Activated CD4-positive, alpha-beta T cell treated with anti-CD3 and anti-CD28 coated beads for 36 hours (primary cell): ENCODE results near the gene HOXB7. TPM values are rescaled to one million over a fixed set of nuclear protein-coding genes. Genes with fewer than 3 reads are reported as not detected.
A peak's percentile ranks its signal among the peaks of the same experiment; 100 is the strongest.

Source experiments
- ATAC-seq: fragments of 200-7000 bp; cut with Tn5 transposase; one replicate; pipeline ENCODE4 v1.10.0; 2021; ENCODE audit warnings: mild to moderate bottlenecking, moderate library complexity
- CTCF ChIA-PET: fragments of 350-600 bp; sonication (Branson Sonifier 250); formaldehyde crosslinking; loops from one replicate; lab custom pipeline; 2021; ENCODE audit warnings: antibody characterized with exemption; lab: Charles Lee
- POLR2A ChIA-PET: fragments of 350-600 bp; sonication (Branson Sonifier 250); formaldehyde crosslinking; loops from one replicate; lab custom pipeline; 2021; ENCODE audit warnings: antibody characterized with exemption, inconsistent platforms; lab: Charles Lee
- DNase-seq: peaks from one replicate; pipeline ENCODE4 v3.0.0-alpha.2; 2020
- H3K27ac Mint-ChIP-seq: one replicate; pipeline ENCODE4 v1.8.0; 2021; ENCODE audit warnings: mixed read lengths
- H3K27me3 Mint-ChIP-seq: one replicate; pipeline ENCODE4 v1.8.0; 2021; ENCODE audit warnings: mixed read lengths
- H3K36me3 Mint-ChIP-seq: one replicate; pipeline ENCODE4 v1.8.0; 2021; ENCODE audit warnings: low read depth, mixed read lengths
- H3K4me1 Mint-ChIP-seq: one replicate; pipeline ENCODE4 v1.8.0; 2021; ENCODE audit warnings: mixed read lengths
- H3K4me3 Mint-ChIP-seq: one replicate; pipeline ENCODE4 v1.8.0; 2021; ENCODE audit warnings: mild to moderate bottlenecking, moderate library complexity, mixed read lengths
- H3K9me3 Mint-ChIP-seq: one replicate; pipeline ENCODE4 v1.8.0; 2021; ENCODE audit warnings: low read depth, mixed read lengths
- intact Hi-C, 2 experiments: fragments of 100-400 bp; cut with DNase I in 1 of 2; cut with micrococcal nuclease in 1 of 2; formaldehyde crosslinking; loops; one replicate each; pipeline versions ENCODE4 v1.14.2 to v1.15.1; 2022 to 2024; cut with DNase I, micrococcal nuclease
- total RNA-seq, 2 experiments: library from RNA; stranded (reverse); gene quantifications; one replicate each; pipeline ENCODE4 v1.2.3, GENCODE V29; 2021

HOXB7 gene
- under 1 TPM; 0.25 to 0.30 TPM for total RNA-seq

- ChIA-PET POLR2A (no interaction called here), CTCF (interaction anchor here (0.6 to 2.1 kb wide), 5 partner anchors 13 to 275 kb away, joined by 3 to 10 read pairs (median 3); no protein-coding TSS in a partner anchor)
- ATAC-seq (peak; percentile 40), DNase-seq (peak; percentile 83)
- Mint-ChIP-seq H3K9me3 (no peaks in the 10 kb centered on the region), H3K36me3 (no peaks in the 10 kb centered on the region), H3K27ac (peak within 1 kb of the TSS; percentile 58), H3K4me3 (peak within 1 kb of the TSS; percentile 82), H3K27me3 (peaks cover 63% of the 10 kb centered on the region), H3K4me1 (peaks cover 37% of the 10 kb centered on the region)
- intact Hi-C loops, result loop anchor here (1.0 to 10.0 kb wide), 5 partner anchors 15 to 586 kb away; partner anchors contain the start of genes HOXB4 (in 1 of the 2), PRAC1 (in 1 of the 2) and PRAC2 (in 1 of the 2)
These were observed at the start of gene HOXB7 for GRCh38 chr17:48610282-48611211. Gene HOXB7, minus strand, starts transcription at chr17:48611017. Its CDS starts 99 bp downstream, at chr17:48610918.

DNA sequence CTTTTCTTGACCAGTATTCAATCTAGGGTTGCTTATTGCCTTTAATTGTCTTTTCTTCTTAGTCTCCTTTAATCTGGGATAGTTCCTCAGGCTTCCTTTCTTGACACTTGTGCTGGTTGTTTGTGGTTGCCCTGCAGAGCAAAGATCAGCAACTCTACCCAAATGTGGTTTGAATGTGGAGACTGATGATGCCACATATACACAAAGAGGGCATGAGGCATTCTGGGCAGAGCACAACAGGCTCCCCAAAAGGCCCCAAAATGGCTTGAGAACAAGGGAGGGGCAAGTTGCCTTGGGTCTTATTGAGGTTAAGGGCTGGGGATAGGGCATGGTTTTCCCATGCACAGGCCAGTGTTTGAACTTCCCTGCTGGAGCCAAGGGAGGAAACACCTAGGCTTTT is 45.1 kb upstream of the HOXB7 start:
- Mint-ChIP-seq H3K36me3 (no peaks in the 10 kb centered on the region), H3K4me1 (peaks cover 4% of the 10 kb centered on the region), H3K4me3 (no peak overlapping the region), H3K9me3 (no peaks in the 10 kb centered on the region), H3K27me3 (peaks cover 11% of the 10 kb centered on the region), H3K27ac (no peak overlapping the region)
- no peak for ATAC-seq
- ChIA-PET POLR2A (no interaction called here), CTCF (interaction anchor here (1.1 to 1.8 kb wide), 4 partner anchors 19 to 223 kb away, joined by 3 to 8 read pairs (median 3); no protein-coding TSS in a partner anchor)
- no peak for DNase-seq
- intact Hi-C loops, result no loop called here

DNA sequence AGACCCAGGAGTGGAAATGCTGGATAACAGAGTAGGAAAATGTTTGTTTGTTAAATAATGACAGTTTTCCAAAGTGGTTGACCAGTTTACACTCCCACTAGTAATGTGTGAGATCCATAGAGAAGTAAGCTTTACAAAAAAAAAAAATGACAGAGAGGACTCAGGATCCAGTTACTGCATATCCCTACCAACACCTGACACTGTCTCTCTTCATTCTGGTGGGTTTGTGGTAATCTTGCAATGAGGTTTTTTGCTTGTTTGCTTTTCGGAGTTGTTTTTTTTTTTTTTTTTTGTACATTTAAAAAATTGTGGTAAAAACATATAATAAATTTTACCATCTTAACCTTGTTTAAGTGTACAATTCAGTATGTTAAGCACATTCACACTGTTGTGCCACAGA is 38.9 kb upstream of the HOXB7 start:
- Mint-ChIP-seq H3K4me3 (no peak overlapping the region), H3K27me3 (peaks cover 43% of the 10 kb centered on the region), H3K9me3 (no peaks in the 10 kb centered on the region), H3K27ac (no peak overlapping the region), H3K4me1 (peaks cover 14% of the 10 kb centered on the region), H3K36me3 (no peaks in the 10 kb centered on the region)
- DNase-seq, result no peak
- ChIA-PET POLR2A (no interaction called here), CTCF (interaction anchor here (0.6 to 1.2 kb wide), 3 partner anchors 10 to 74 kb away, joined by 3 read pairs; no protein-coding TSS in a partner anchor)
- ATAC-seq, result no peak
- intact Hi-C loops, result no loop called here

DNA sequence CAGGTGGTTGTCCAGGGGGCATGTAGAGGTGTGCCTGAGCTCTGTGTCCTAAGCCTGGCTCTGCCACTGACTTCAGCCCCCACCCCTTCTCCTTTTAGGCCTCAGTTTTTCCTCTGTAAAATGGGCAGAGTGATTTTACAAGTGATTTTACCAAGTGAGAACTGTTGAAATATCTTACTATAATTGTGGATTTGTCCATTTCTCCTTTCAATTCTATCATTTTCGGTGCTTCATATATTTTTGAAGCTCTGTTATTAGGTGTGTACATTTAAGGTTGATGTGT is 37.1 kb upstream of the HOXB7 start:
- Mint-ChIP-seq H3K4me3 (no peak overlapping the region), H3K27me3 (peaks cover 55% of the 10 kb centered on the region), H3K9me3 (no peaks in the 10 kb centered on the region), H3K27ac (no peak overlapping the region), H3K36me3 (no peaks in the 10 kb centered on the region), H3K4me1 (peaks cover 14% of the 10 kb centered on the region)
- DNase-seq (no peak), ATAC-seq (no peak)
- intact Hi-C loops, result no loop called here
- POLR2A ChIA-PET, result no interaction called here
- CTCF ChIA-PET, result interaction anchor here (0.5 to 1.8 kb wide), 3 partner anchors 11 to 186 kb away, joined by 4 to 5 read pairs (median 4); no protein-coding TSS in a partner anchor

- intact Hi-C loops, result no loop called here
- ChIA-PET CTCF (interaction anchor here (0.6 to 1.8 kb wide), 4 partner anchors 11 to 31 kb away, joined by 3 to 5 read pairs (median 4); no protein-coding TSS in a partner anchor), POLR2A (no interaction called here)
- H3K27ac Mint-ChIP-seq, result peak overlapping the region; percentile 51
- peak overlapping the region; percentile 67 for H3K4me3 Mint-ChIP-seq
- DNase-seq (no peak), ATAC-seq (no peak)
- no peaks in the 10 kb centered on the region for H3K36me3 Mint-ChIP-seq
- H3K9me3 Mint-ChIP-seq, result no peaks in the 10 kb centered on the region
- H3K27me3 Mint-ChIP-seq, result peaks cover 58% of the 10 kb centered on the region
- peaks cover 14% of the 10 kb centered on the region for H3K4me1 Mint-ChIP-seq
These were observed 36.5 kb upstream of the HOXB7 start for GRCh38 chr17:48647103-48647962.

DNA sequence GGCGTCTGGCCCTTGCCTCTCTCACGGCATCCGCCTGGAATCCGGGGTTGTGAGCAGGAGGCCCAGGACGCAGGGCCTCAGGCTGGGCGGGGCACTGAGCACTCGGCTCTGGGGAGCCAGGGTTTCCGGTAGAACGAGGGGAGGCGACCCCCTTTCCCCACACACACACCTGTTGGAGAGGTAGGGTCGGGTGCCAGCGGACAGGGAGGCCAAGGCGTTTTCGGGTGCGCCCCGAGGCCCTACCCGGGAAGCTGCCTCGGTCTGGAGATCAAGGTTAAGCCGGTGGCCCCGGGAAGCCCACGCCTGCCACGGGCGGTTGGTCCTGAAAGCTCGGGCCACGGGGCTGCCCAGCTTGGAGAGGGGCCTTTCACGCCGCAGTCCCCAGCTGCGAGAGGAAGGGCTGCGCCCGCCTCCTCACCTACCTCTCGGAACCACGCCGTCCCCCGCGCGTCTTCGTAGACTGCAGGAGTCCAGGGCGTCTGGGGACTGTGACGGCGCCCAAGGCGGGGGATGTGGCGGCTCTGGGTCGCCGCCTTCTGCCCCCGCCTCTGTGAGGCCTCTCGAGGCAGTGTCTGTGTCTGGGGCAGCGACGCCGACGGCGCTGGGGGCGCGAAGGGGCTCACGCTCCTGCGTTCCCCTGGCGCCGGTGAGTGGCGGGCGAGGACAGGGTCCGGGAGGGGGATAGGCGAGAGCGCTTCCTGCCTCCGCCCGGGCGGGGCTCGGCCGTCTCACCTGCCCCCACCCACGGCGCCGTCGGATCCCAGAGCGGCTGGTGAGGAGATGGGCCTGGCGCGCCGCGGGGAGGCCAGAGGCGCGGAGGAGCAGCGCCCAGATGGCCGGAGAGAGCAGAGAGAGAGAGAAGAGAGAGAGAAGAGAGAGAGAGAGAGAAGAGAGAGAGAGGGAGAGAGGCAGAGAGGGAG is 35.6 kb upstream of the HOXB7 start:
- Mint-ChIP-seq H3K27ac (no peak overlapping the region), H3K4me1 (peaks cover 14% of the 10 kb centered on the region), H3K27me3 (peaks cover 63% of the 10 kb centered on the region), H3K4me3 (peak overlapping the region; percentile 67), H3K36me3 (no peaks in the 10 kb centered on the region), H3K9me3 (no peaks in the 10 kb centered on the region)
- CTCF ChIA-PET, result interaction anchor here (0.6 to 1.8 kb wide), 2 partner anchors 14 to 25 kb away, joined by 3 to 4 read pairs; no protein-coding TSS in a partner anchor
- ATAC-seq (peak; percentile 57), DNase-seq (peak; percentile 41)
- intact Hi-C loops, result no loop called here
- POLR2A ChIA-PET, result no interaction called here

DNA sequence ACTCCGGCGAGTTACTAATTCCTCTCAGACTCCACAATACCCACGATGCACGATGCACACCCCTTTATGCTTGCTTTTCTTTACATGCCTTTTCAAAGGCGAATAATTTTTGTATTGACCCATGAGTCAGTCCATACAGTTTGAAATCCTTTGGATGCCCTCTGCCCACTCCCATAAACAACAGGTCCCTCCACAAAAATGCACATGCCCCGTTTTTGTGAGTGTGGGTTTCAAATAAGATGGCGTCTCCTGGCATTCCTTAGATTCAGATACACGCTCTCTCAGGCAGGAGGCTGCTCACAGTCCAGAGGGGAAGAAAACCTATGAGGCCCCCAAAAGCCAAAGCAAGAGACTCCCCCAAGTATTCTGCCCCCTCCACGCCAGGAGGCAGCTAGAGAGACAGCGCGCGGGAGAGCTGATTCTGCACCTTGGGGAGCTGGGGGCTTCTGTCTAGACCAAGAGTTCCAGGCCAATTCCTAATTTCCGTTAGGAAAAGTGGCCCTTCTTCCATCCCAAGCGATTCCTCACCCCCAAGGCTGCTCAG is 34.9 kb upstream of the HOXB7 start:
- H3K4me1 Mint-ChIP-seq, result peaks cover 14% of the 10 kb centered on the region
- no peaks in the 10 kb centered on the region for H3K9me3 Mint-ChIP-seq
- ChIA-PET CTCF (interaction anchor here (1.8 kb wide), 1 partner anchor 14 kb away, joined by 4 read pairs; no protein-coding TSS in a partner anchor), POLR2A (no interaction called here)
- no peak for ATAC-seq
- intact Hi-C loops, result no loop called here
- no peak overlapping the region for H3K27ac Mint-ChIP-seq
- no peaks in the 10 kb centered on the region for H3K36me3 Mint-ChIP-seq
- DNase-seq, result no peak
- peak overlapping the region; percentile 13 for H3K4me3 Mint-ChIP-seq
- peaks cover 70% of the 10 kb centered on the region for H3K27me3 Mint-ChIP-seq

- H3K36me3 Mint-ChIP-seq, result no peaks in the 10 kb centered on the region
- H3K4me1 Mint-ChIP-seq, result peaks cover 14% of the 10 kb centered on the region
- H3K9me3 Mint-ChIP-seq, result no peaks in the 10 kb centered on the region
- DNase-seq, result no peak
- ChIA-PET CTCF (interaction anchor here (0.6 to 1.2 kb wide), 3 partner anchors 10 to 534 kb away, joined by 3 to 5 read pairs (median 4); no protein-coding TSS in a partner anchor), POLR2A (no interaction called here)
- H3K27ac Mint-ChIP-seq, result no peak overlapping the region
- H3K4me3 Mint-ChIP-seq, result no peak overlapping the region
- intact Hi-C loops, result no loop called here
- H3K27me3 Mint-ChIP-seq, result peaks cover 72% of the 10 kb centered on the region
- no peak for ATAC-seq
These were observed 34.2 kb upstream of the HOXB7 start for GRCh38 chr17:48644910-48645557.

DNA sequence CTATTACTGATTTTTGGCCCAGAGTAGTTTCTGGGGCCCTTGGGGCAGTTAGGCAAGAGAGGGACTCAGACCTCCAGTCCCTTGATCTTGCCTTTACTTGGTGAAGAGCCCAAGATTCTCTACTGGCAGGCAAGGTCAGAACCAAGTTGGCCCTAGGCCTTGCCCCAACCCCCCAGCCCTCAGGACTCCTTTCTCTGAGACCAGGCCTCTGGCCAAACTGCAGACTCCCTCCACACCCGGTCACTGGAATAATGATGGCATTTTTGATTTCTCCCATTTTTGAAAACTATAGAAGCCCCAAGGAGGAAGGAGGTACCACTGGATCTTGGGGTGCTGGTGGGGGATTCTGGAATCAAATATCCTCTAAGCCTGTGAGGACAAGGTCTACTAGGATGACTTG is 33.3 kb upstream of the HOXB7 start:
- POLR2A ChIA-PET, result no interaction called here
- Mint-ChIP-seq H3K4me3 (no peak overlapping the region), H3K27me3 (peaks cover 71% of the 10 kb centered on the region), H3K36me3 (no peaks in the 10 kb centered on the region), H3K4me1 (peaks cover 14% of the 10 kb centered on the region), H3K27ac (no peak overlapping the region), H3K9me3 (no peaks in the 10 kb centered on the region)
- intact Hi-C loops, result no loop called here
- ATAC-seq, result no peak
- CTCF ChIA-PET, result interaction anchor here (0.6 to 1.5 kb wide), 7 partner anchors 9 to 535 kb away, joined by 3 to 5 read pairs (median 4); no protein-coding TSS in a partner anchor
- no peak for DNase-seq

DNA sequence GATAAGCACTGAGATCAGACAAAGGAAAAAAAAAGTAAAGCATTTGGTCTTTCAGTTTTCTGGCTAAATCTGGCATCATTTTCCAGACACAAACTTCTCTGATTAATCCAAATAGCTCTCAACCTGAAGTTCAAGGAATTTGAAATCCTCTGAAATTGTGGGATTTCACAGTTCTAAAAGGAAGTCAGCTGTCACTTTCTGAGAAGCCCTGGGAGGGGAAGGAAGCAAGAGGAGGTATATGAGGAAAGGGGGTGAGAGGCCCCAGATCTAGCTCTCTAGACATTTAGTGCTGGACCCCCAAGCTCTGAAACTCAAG is 32.8 kb upstream of the HOXB7 start:
- CTCF ChIA-PET, result interaction anchor here (0.6 to 1.5 kb wide), 6 partner anchors 9 to 442 kb away, joined by 3 to 5 read pairs (median 4); no protein-coding TSS in a partner anchor
- ATAC-seq, result no peak
- peaks cover 75% of the 10 kb centered on the region for H3K27me3 Mint-ChIP-seq
- H3K9me3 Mint-ChIP-seq, result no peaks in the 10 kb centered on the region
- no peak for DNase-seq
- H3K4me3 Mint-ChIP-seq, result no peak overlapping the region
- H3K27ac Mint-ChIP-seq, result no peak overlapping the region
- POLR2A ChIA-PET, result no interaction called here
- intact Hi-C loops, result no loop called here
- H3K4me1 Mint-ChIP-seq, result peaks cover 14% of the 10 kb centered on the region
- no peaks in the 10 kb centered on the region for H3K36me3 Mint-ChIP-seq
